A204.1 (cell line): ENCODE results near the gene HOXA7.

ENCODE experiments used
- FAIRE-seq: peaks from 2 replicates; lab custom pipeline; 2012; peaks lifted over from hg19 to GRCh38; lab: Jason Lieb, UNC

The HOXA7 gene

GRCh38 chr7:27105301-27106031 is 51.0 kb downstream of the HOXA7 start:
- no peak for FAIRE-seq

DNA sequence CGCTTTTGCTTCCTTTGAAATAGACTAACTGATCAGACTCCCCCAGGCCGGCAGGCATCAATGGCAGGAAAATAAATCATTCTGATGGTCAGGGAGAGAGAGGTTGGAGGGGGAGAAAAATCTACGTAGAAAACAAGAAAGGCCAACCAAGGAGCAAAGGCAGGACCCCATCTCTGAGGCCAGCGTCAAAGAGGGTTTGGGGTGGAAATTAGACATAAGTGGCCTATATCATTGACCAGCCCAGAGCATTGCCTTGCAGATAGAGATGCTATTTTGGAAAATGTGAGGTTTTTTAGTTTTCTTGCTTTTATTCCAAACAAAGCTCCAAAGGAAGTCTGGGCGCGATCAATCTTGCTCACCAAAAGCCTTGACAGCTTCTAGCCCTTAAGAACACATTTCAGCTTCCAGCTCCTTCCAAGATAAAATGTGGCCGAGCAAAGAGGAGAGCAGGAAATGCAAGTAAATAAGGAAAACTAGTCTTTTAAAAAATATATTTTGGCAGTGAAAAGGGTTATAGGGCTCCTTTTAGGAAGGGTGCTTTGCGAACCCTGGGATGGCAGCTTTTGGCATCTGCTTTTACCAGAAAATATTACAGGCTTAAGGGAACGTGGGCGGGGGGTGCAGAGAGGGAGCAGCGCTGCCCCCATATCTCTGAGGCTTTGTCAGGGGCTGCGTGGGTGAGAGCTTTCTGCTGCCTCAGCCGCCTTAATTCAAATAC is 52.0 kb downstream of the HOXA7 start:
- FAIRE-seq, result no peak
